MM.1S (cell line): Measurements from ENCODE around the gene STAMBPL1.

Experiments
- EZH2phosphoT487 ChIP-seq: fragments of 300-600 bp; sonication (generic); IDR thresholded peaks from 2 replicates; pipeline ENCODE4 v1.6.1; 2018; ENCODE audit warnings: antibody characterized with exemption, low read length
- TF ChIP-seq, protein P1 (sequence below): fragments of 300-600 bp; sonication (generic); IDR thresholded peaks from 2 replicates; pipeline ENCODE4 v1.5.1; 2016; ENCODE audit warnings: antibody characterized with exemption, low read length, mixed read lengths

DNA sequence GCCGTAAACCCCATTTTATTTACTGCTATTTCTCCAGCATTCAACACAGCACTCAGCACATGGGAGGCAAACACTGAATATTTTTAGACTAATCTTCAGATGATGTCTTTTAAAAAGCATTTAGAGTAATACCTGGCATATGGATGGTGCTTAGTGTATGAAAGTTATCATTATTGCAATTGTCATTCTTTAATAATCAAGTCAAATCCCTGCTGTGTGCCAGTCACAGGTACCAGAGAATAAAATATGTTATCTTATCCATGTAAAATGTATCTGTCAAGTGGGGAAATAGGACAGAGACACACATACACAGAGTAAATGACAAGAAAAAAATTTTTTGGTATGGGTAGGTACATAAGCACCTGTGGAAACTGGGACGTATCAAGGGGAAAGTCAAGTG is 46.9 kb upstream of the STAMBPL1 start:
- TF ChIP-seq, protein P1, sequence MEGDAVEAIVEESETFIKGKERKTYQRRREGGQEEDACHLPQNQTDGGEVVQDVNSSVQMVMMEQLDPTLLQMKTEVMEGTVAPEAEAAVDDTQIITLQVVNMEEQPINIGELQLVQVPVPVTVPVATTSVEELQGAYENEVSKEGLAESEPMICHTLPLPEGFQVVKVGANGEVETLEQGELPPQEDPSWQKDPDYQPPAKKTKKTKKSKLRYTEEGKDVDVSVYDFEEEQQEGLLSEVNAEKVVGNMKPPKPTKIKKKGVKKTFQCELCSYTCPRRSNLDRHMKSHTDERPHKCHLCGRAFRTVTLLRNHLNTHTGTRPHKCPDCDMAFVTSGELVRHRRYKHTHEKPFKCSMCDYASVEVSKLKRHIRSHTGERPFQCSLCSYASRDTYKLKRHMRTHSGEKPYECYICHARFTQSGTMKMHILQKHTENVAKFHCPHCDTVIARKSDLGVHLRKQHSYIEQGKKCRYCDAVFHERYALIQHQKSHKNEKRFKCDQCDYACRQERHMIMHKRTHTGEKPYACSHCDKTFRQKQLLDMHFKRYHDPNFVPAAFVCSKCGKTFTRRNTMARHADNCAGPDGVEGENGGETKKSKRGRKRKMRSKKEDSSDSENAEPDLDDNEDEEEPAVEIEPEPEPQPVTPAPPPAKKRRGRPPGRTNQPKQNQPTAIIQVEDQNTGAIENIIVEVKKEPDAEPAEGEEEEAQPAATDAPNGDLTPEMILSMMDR = no peak
- TF ChIP-seq EZH2phosphoT487 = no peak
